HG02943 (cell line): ENCODE measurements around the gene TARBP1.
"Not testable (repeated sequence)": the region's sequence is repeated elsewhere in the genome, so short reads cannot be mapped to it uniquely, and the experiment has no call there.

Experiments
- ATAC-seq: cut with Tn5 transposase; IDR thresholded peaks from one replicate; pipeline ENCODE4 v1.9.1; 2021; ENCODE audit warnings: mild to moderate bottlenecking, low read depth, moderate library complexity; ENCODE audit not compliant: unreplicated experiment

The TARBP1 gene

GRCh38 chr1:234356615-234357269 lies 122.2 kb downstream of the TARBP1 start:
- ATAC-seq, result not testable (repeated sequence)

GRCh38 chr1:234355782-234356510 lies 123.0 kb downstream of the TARBP1 start:
- no peak for ATAC-seq

GRCh38 chr1:234348964-234349363 lies 130.0 kb downstream of the TARBP1 start:
- ATAC-seq, result no peak

GRCh38 chr1:234345237-234345636 lies 133.7 kb downstream of the TARBP1 start:
- ATAC-seq, result no peak

- ATAC-seq, result no peak
Measured at GRCh38 chr1:234342774-234343173, 136.2 kb downstream of the TARBP1 start.
